Measurements from ENCODE around the gene PTPN1. TPM values are rescaled to one million over a fixed set of nuclear protein-coding genes. Genes with fewer than 3 reads are reported as not detected.
"Not testable (repeated sequence)": the region's sequence is repeated elsewhere in the genome, so short reads cannot be mapped to it uniquely, and the experiment has no call there.

PTPN1 gene
- total RNA-seq, 1 donor from 2014 or later = 73.9 TPM

- intact Hi-C loops (cut with micrococcal nuclease) = no loop called here
Measured at GRCh38 chr20:50526403-50526989, 16.3 kb downstream of the PTPN1 start.

GRCh38 chr20:50527068-50527605 lies 17.0 kb downstream of the PTPN1 start:
- intact Hi-C loops (cut with micrococcal nuclease) = no loop called here

- intact Hi-C loops (cut with micrococcal nuclease) = no loop called here
Measured at GRCh38 chr20:50528129-50528528, 17.9 kb downstream of the PTPN1 start.

GRCh38 chr20:50528804-50529351 lies 18.7 kb downstream of the PTPN1 start:
- intact Hi-C loops (cut with micrococcal nuclease) = no loop called here

GRCh38 chr20:50532221-50532620 lies 22.0 kb downstream of the PTPN1 start:
- intact Hi-C loops (cut with micrococcal nuclease) = no loop called here

- intact Hi-C loops (cut with micrococcal nuclease) = no loop called here
Measured at GRCh38 chr20:50533061-50533460, 22.9 kb downstream of the PTPN1 start.

- intact Hi-C loops (cut with micrococcal nuclease) = no loop called here
Measured at GRCh38 chr20:50533464-50533863, 23.3 kb downstream of the PTPN1 start.

- intact Hi-C loops (cut with micrococcal nuclease) = no loop called here
Measured at GRCh38 chr20:50534567-50534966, 24.4 kb downstream of the PTPN1 start.

- intact Hi-C loops (cut with micrococcal nuclease) = no loop called here
Measured at GRCh38 chr20:50535162-50535561, 25.0 kb downstream of the PTPN1 start.

- intact Hi-C loops (cut with micrococcal nuclease) = no loop called here
Measured at GRCh38 chr20:50536333-50536732, 26.1 kb downstream of the PTPN1 start.

GRCh38 chr20:50537546-50538201 lies 27.5 kb downstream of the PTPN1 start:
- intact Hi-C loops (cut with micrococcal nuclease) = no loop called here

GRCh38 chr20:50538276-50538675 lies 28.1 kb downstream of the PTPN1 start:
- intact Hi-C loops (cut with micrococcal nuclease) = no loop called here

- intact Hi-C loops (cut with micrococcal nuclease) = not testable (repeated sequence)
Measured at GRCh38 chr20:50539798-50540197, 29.6 kb downstream of the PTPN1 start.

- intact Hi-C loops (cut with micrococcal nuclease) = no loop called here
Measured at GRCh38 chr20:50540620-50541605, 30.7 kb downstream of the PTPN1 start.

GRCh38 chr20:50541606-50542041 lies 31.4 kb downstream of the PTPN1 start:
- intact Hi-C loops (cut with micrococcal nuclease) = no loop called here

GRCh38 chr20:50543326-50543725 lies 33.1 kb downstream of the PTPN1 start:
- intact Hi-C loops (cut with micrococcal nuclease) = no loop called here

GRCh38 chr20:50545126-50545525 lies 34.9 kb downstream of the PTPN1 start:
- intact Hi-C loops (cut with micrococcal nuclease) = no loop called here

GRCh38 chr20:50546729-50547314 lies 36.6 kb downstream of the PTPN1 start:
- intact Hi-C loops (cut with micrococcal nuclease) = loop anchor here (2.0 kb wide), 2 partner anchors 28 to 36 kb away; partner anchors contain the start of gene PTPN1

GRCh38 chr20:50547964-50548363 lies 37.8 kb downstream of the PTPN1 start:
- intact Hi-C loops (cut with micrococcal nuclease) = loop anchor here (2.0 kb wide), 2 partner anchors 29 to 37 kb away; partner anchors contain the start of gene PTPN1

- intact Hi-C loops (cut with micrococcal nuclease) = no loop called here
Measured at GRCh38 chr20:50548396-50548795, 38.2 kb downstream of the PTPN1 start.

GRCh38 chr20:50550531-50550930 lies 40.3 kb downstream of the PTPN1 start:
- intact Hi-C loops (cut with micrococcal nuclease) = no loop called here
